PC-9 (cell line): Measurements from ENCODE around the gene CTIF.

Experiments used
- CTCF ChIP-seq: fragments of 200-600 bp; sonication (generic); conservative IDR thresholded peaks from 2 replicates; pipeline ENCODE4 v1.6.1; 2017; ENCODE audit warnings: mixed run types, antibody characterized with exemption, mild to moderate bottlenecking, moderate library complexity
- EZH2 ChIP-seq: fragments of 200-600 bp; sonication (generic); IDR thresholded peaks from 2 replicates; pipeline ENCODE4 v1.8.0; 2017; ENCODE audit warnings: antibody characterized with exemption, low read depth

GRCh38 chr18:48803518-48803917, 264.7 kb downstream of the CTIF start:
- TF ChIP-seq CTCF = no peak
- no peak for TF ChIP-seq EZH2
